GM23338 (cell line): ENCODE results near the gene CD3G. TPM values are rescaled to one million over a fixed set of nuclear protein-coding genes. Genes with fewer than 3 reads are reported as not detected.

Source experiments
- ATAC-seq: fragments of 200-7000 bp; cut with Tn5 transposase; 3 replicates; pipeline ENCODE4 v1.9.1; 2020
- DNase-seq: peaks from one replicate; pipeline ENCODE4 v3.0.0-alpha.2; 2015; ENCODE audit warnings: low spot score
- H2AFZ ChIP-seq: fragments of 200-600 bp; sonication (generic); 2 replicates; pipeline ENCODE4 v1.8.0; 2016; ENCODE audit warnings: antibody characterized with exemption, mild to moderate bottlenecking, moderate library complexity
- H3F3A ChIP-seq: fragments of 200-600 bp; sonication (generic); replicated peaks from 2 replicates; pipeline ENCODE4 v1.8.0; 2017; ENCODE audit warnings: antibody characterized with exemption, mixed run types, low read depth
- H3K27ac ChIP-seq: fragments of 200-600 bp; sonication (generic); 2 replicates; pipeline ENCODE4 v1.6.1; 2016; ENCODE audit warnings: low read depth
- H3K27me3 ChIP-seq: fragments of 200-600 bp; sonication (generic); 2 replicates; pipeline ENCODE4 v1.8.0; 2016; ENCODE audit warnings: mild to moderate bottlenecking, mixed run types, moderate library complexity; ENCODE audit not compliant: insufficient read depth
- H3K36me3 ChIP-seq: fragments of 200-600 bp; sonication (generic); 2 replicates; pipeline ENCODE4 v1.8.0; 2016; ENCODE audit warnings: mild to moderate bottlenecking; ENCODE audit not compliant: insufficient read depth
- H3K4me1 ChIP-seq: fragments of 200-600 bp; sonication (generic); 2 replicates; pipeline ENCODE4 v1.8.0; 2016; ENCODE audit warnings: mild to moderate bottlenecking, moderate library complexity; ENCODE audit not compliant: insufficient read depth
- H3K4me2 ChIP-seq: fragments of 200-600 bp; sonication (generic); 2 replicates; pipeline ENCODE4 v1.7.1; 2017; ENCODE audit warnings: mixed run types
- H3K4me3 ChIP-seq: fragments of 200-600 bp; sonication (generic); 2 replicates; pipeline ENCODE4 v1.6.1; 2016; ENCODE audit warnings: mixed run types
- H3K79me2 ChIP-seq: fragments of 200-600 bp; sonication (generic); replicated peaks from 2 replicates; pipeline ENCODE4 v1.8.0; 2017; ENCODE audit warnings: mild to moderate bottlenecking; ENCODE audit not compliant: insufficient read depth
- H3K9me2 ChIP-seq: fragments of 200-600 bp; sonication (generic); 2 replicates; pipeline ENCODE4 v1.8.0; 2017; ENCODE audit not compliant: insufficient read depth
- H4K20me1 ChIP-seq: fragments of 200-600 bp; sonication (generic); replicated peaks from 2 replicates; pipeline ENCODE4 v1.8.0; 2017; ENCODE audit warnings: mild to moderate bottlenecking; ENCODE audit not compliant: insufficient read depth
- H3K27ac Mint-ChIP-seq: 2 replicates; pipeline ENCODE4 v1.8.0; 2020; ENCODE audit warnings: inconsistent platforms, mild to moderate bottlenecking, moderate library complexity, mixed read lengths
- H3K27me3 Mint-ChIP-seq: 3 replicates; pipeline ENCODE4 v1.8.0; 2022; ENCODE audit warnings: low read depth, mild to moderate bottlenecking, moderate library complexity, mixed read lengths, inconsistent platforms; ENCODE audit not compliant: insufficient read depth, poor library complexity
- H3K36me3 Mint-ChIP-seq: 3 replicates; pipeline ENCODE4 v1.8.0; 2021; ENCODE audit warnings: low read depth, mild to moderate bottlenecking, inconsistent platforms, moderate library complexity, mixed read lengths
- H3K4me1 Mint-ChIP-seq: 3 replicates; pipeline ENCODE4 v1.8.0; 2020; ENCODE audit warnings: mild to moderate bottlenecking, inconsistent platforms, mixed read lengths
- H3K4me3 Mint-ChIP-seq: 3 replicates; pipeline ENCODE4 v1.8.0; 2021; ENCODE audit warnings: moderate library complexity, mild to moderate bottlenecking, inconsistent platforms, mixed read lengths
- H3K9me3 Mint-ChIP-seq: 3 replicates; pipeline ENCODE4 v1.8.0; 2020; ENCODE audit warnings: moderate library complexity, mild to moderate bottlenecking, inconsistent platforms, mixed read lengths
- CREB1 ChIP-seq: fragments of 250-450 bp; sonication (Bioruptor Pico); IDR thresholded peaks from 2 replicates; pipeline ENCODE4 v1.5.0; 2020; ENCODE audit warnings: low read depth, mild to moderate bottlenecking, moderate library complexity
- CTCF ChIP-seq, 2 experiments: fragments of 200-600 bp in 1 of 2; sonication (generic) in 1 of 2; conservative IDR thresholded peaks; 2 replicates each; pipeline versions ENCODE4 v1.5.1 to v1.6.1; 2016 to 2017; ENCODE audit warnings: antibody characterized with exemption in 2 of 2, low read depth in 2 of 2, mild to moderate bottlenecking in 2 of 2, moderate library complexity in 1 of 2
- ETS1 ChIP-seq: IDR thresholded peaks from 2 replicates; pipeline ENCODE4 v1.6.1; 2016; ENCODE audit warnings: antibody characterized with exemption
- EZH2 ChIP-seq: fragments of 200-600 bp; sonication (generic); IDR thresholded peaks from one replicate; pipeline ENCODE4 v1.8.0; 2017; ENCODE audit warnings: antibody characterized with exemption, mild to moderate bottlenecking, low read depth; ENCODE audit not compliant: unreplicated experiment
- EZH2phosphoT487 ChIP-seq: fragments of 200-600 bp; sonication (generic); IDR thresholded peaks from one replicate; pipeline ENCODE4 v1.8.1; 2018; ENCODE audit warnings: antibody characterized with exemption; ENCODE audit not compliant: unreplicated experiment
- JUNB ChIP-seq: IDR thresholded peaks from one replicate; pipeline ENCODE4 v1.6.1; 2016; ENCODE audit warnings: antibody characterized with exemption; ENCODE audit not compliant: unreplicated experiment
- NANOG ChIP-seq: IDR thresholded peaks from 2 replicates; pipeline ENCODE4 v1.6.1; 2016; ENCODE audit warnings: antibody characterized with exemption, borderline replicate concordance
- POLR2AphosphoS5 ChIP-seq: IDR thresholded peaks from 2 replicates; pipeline ENCODE4 v1.6.1; 2016; ENCODE audit warnings: antibody characterized with exemption, low read depth
- REST ChIP-seq: IDR thresholded peaks from one replicate; pipeline ENCODE4 v1.6.1; 2018; ENCODE audit warnings: antibody characterized with exemption; ENCODE audit not compliant: unreplicated experiment
- STAT1 ChIP-seq: IDR thresholded peaks from one replicate; pipeline ENCODE4 v1.6.1; 2016; ENCODE audit warnings: antibody characterized with exemption; ENCODE audit not compliant: unreplicated experiment
- ZNF114 ChIP-seq: fragments of 250-450 bp; sonication (Bioruptor Pico); IDR thresholded peaks from 2 replicates; pipeline ENCODE4 v1.5.0; 2020; ENCODE audit warnings: mild to moderate bottlenecking, moderate library complexity
- ZNF331 ChIP-seq: fragments of 250-450 bp; sonication (Bioruptor Pico); IDR thresholded peaks from 2 replicates; pipeline ENCODE4 v1.5.0; 2020; ENCODE audit warnings: low read depth, mild to moderate bottlenecking, moderate library complexity
- ZNF462 ChIP-seq: fragments of 250-450 bp; sonication (Bioruptor Pico); IDR thresholded peaks from 2 replicates; pipeline ENCODE4 v1.5.0; 2020; ENCODE audit warnings: mild to moderate bottlenecking, moderate library complexity
- polyA plus RNA-seq: library from polyadenylated mRNA; unstranded; fragments of >200 nt; fragmentation: Nextera tagmentation; extraction: Ambion mirVana; gene quantifications from 2 replicates; pipeline ENCODE4 v1.2.1, GENCODE V29; 2016
- total RNA-seq: library from RNA; depleted of rRNA; stranded (reverse); fragments of >200 nt; shearing (Covaris generic); gene quantifications from 2 replicates; pipeline ENCODE4 v1.2.3, GENCODE V29; 2014

CD3G gene
- total and polyA plus RNA-seq, 2 experiments from 2014 or later = not detected

GRCh38 chr11:118310271-118310670 lies 33.9 kb upstream of the CD3G start:
- no peaks in the 10 kb centered on the region for H3K9me3 Mint-ChIP-seq
- H3K27ac Mint-ChIP-seq = no peak overlapping the region
- Histone ChIP-seq H3K27me3 (peaks cover 15% of the 10 kb centered on the region; the same call in 1 of the 2 replicates), H3K4me2 (no peak overlapping the region), H3K4me3 (no peak overlapping the region), H3K4me1 (peaks cover 10% of the 10 kb centered on the region), H3K27ac (no peak overlapping the region), H3K36me3 (no peaks in the 10 kb centered on the region), H3F3A (no peaks in the 10 kb centered on the region; the same call in 1 of the 2 replicates), H3K9me2 (no peaks in the 10 kb centered on the region), H2AFZ (no peak overlapping the region), H3K79me2 (no peaks in the 10 kb centered on the region), H4K20me1 (no peaks in the 10 kb centered on the region)
- DNase-seq (no peak), ATAC-seq (no peak)
- peaks cover 4% of the 10 kb centered on the region for H3K27me3 Mint-ChIP-seq
- no peak overlapping the region for H3K4me3 Mint-ChIP-seq
- TF ChIP-seq ZNF331 (CRISPR knock-in tag) (no peak), STAT1 (no peak), ZNF462 (CRISPR knock-in tag) (no peak), POLR2AphosphoS5 (no peak), NANOG (no peak), ETS1 (no peak), REST (no peak), ZNF114 (CRISPR knock-in tag) (no peak), EZH2phosphoT487 (no peak), JUNB (no peak), CTCF (conservative IDR thresholded peaks at IDR 0.05; ENCODE audit: low read depth in 2 of 2) (no peak), EZH2 (no peak), CREB1 (CRISPR knock-in tag) (no peak)
- H3K4me1 Mint-ChIP-seq = peaks cover 14% of the 10 kb centered on the region
- no peaks in the 10 kb centered on the region for H3K36me3 Mint-ChIP-seq
